ENCODE data around the gene ABL1. TPM values are rescaled to one million over a fixed set of nuclear protein-coding genes. Genes with fewer than 3 reads are reported as not detected.
"Not testable (repeated sequence)": the region's sequence is repeated elsewhere in the genome, so short reads cannot be mapped to it uniquely, and the experiment has no call there.

Gene ABL1
- total RNA-seq, 1 experiment from 2014 or later, result 67.5 TPM

GRCh38 chr9:130845901-130846481 lies 10.9 kb downstream of the ABL1 start:
- no peak for TF ChIP-seq CTCF (IDR thresholded peaks at IDR 0.05; ENCODE audit: unreplicated experiment)
- peak overlapping the region; percentile 59 for H3K4me3 Mint-ChIP-seq (ENCODE audit: unreplicated experiment)
- H3K9me3 Mint-ChIP-seq (ENCODE audit: unreplicated experiment), result no peaks in the 10 kb centered on the region
- POLR2A ChIA-PET, result interaction anchor here (0.7 to 3.1 kb wide), 21 partner anchors 9 to 159 kb away, joined by 3 to 77 read pairs (median 4); partner anchors contain the start of genes ABL1 and EXOSC2
- DNase-seq (ENCODE audit: unreplicated experiment), result peak; percentile 52
- H3K27ac Mint-ChIP-seq (ENCODE audit: low read depth, unreplicated experiment), result peak overlapping the region; percentile 90
- CTCF ChIA-PET, result interaction anchor here (0.6 to 3.1 kb wide), 8 partner anchors 20 to 945 kb away, joined by 3 to 17 read pairs (median 3); no protein-coding TSS in a partner anchor
- intact Hi-C loops (cut with micrococcal nuclease), result no loop called here
- H3K4me1 Mint-ChIP-seq (ENCODE audit: insufficient read depth, unreplicated experiment), result peaks cover 63% of the 10 kb centered on the region
- H3K27me3 Mint-ChIP-seq (ENCODE audit: insufficient read depth, unreplicated experiment), result no peaks in the 10 kb centered on the region
- H3K36me3 Mint-ChIP-seq (ENCODE audit: insufficient read depth, unreplicated experiment), result peaks cover 24% of the 10 kb centered on the region
- no TSS peak for BruUV-seq (replicated peaks)

- peak overlapping the region; percentile 59 for H3K4me3 Mint-ChIP-seq (ENCODE audit: unreplicated experiment)
- TSS peak; percentile 40 for BruUV-seq (replicated peaks)
- peak overlapping the region; percentile 90 for H3K27ac Mint-ChIP-seq (ENCODE audit: low read depth, unreplicated experiment)
- peaks cover 62% of the 10 kb centered on the region for H3K4me1 Mint-ChIP-seq (ENCODE audit: insufficient read depth, unreplicated experiment)
- CTCF ChIA-PET, result interaction anchor here (0.6 to 3.1 kb wide), 9 partner anchors 19 to 946 kb away, joined by 3 to 17 read pairs (median 3); no protein-coding TSS in a partner anchor
- peaks cover 30% of the 10 kb centered on the region for H3K36me3 Mint-ChIP-seq (ENCODE audit: insufficient read depth, unreplicated experiment)
- POLR2A ChIA-PET, result interaction anchor here (0.6 to 3.1 kb wide), 18 partner anchors 9 to 160 kb away, joined by 3 to 77 read pairs (median 4); partner anchors contain the start of gene ABL1
- H3K9me3 Mint-ChIP-seq (ENCODE audit: unreplicated experiment), result no peaks in the 10 kb centered on the region
- DNase-seq (ENCODE audit: unreplicated experiment), result peak; percentile 84
- H3K27me3 Mint-ChIP-seq (ENCODE audit: insufficient read depth, unreplicated experiment), result no peaks in the 10 kb centered on the region
- intact Hi-C loops (cut with micrococcal nuclease), result loop anchor here (1.0 kb wide), 2 partner anchors 9 to 65 kb away; no protein-coding TSS in a partner anchor
- no peak for TF ChIP-seq CTCF (IDR thresholded peaks at IDR 0.05; ENCODE audit: unreplicated experiment)
Observed at GRCh38 chr9:130846487-130847305, 11.6 kb downstream of the ABL1 start.

- H3K9me3 Mint-ChIP-seq (ENCODE audit: unreplicated experiment), result no peaks in the 10 kb centered on the region
- POLR2A ChIA-PET, result interaction anchor here (0.6 to 3.1 kb wide), 7 partner anchors 10 to 76 kb away, joined by 3 to 77 read pairs (median 9); partner anchors contain the start of gene ABL1
Observed at GRCh38 chr9:130847306-130848217, 12.5 kb downstream of the ABL1 start.

GRCh38 chr9:130848514-130848913 lies 13.5 kb downstream of the ABL1 start:
- CTCF ChIA-PET, result interaction anchor here (0.6 to 0.8 kb wide), 4 partner anchors 82 to 562 kb away, joined by 3 to 9 read pairs (median 3); no protein-coding TSS in a partner anchor
- H3K9me3 Mint-ChIP-seq (ENCODE audit: unreplicated experiment); H3K27ac Mint-ChIP-seq (ENCODE audit: low read depth, unreplicated experiment); POLR2A ChIA-PET; BruUV-seq (replicated peaks); DNase-seq (ENCODE audit: unreplicated experiment); intact Hi-C loops (cut with micrococcal nuclease); H3K4me3 Mint-ChIP-seq (ENCODE audit: unreplicated experiment); H3K27me3 Mint-ChIP-seq (ENCODE audit: insufficient read depth, unreplicated experiment): not testable (repeated sequence)
- Mint-ChIP-seq H3K4me1 (ENCODE audit: insufficient read depth, unreplicated experiment) (peaks cover 45% of the 10 kb centered on the region), H3K36me3 (ENCODE audit: insufficient read depth, unreplicated experiment) (peaks cover 43% of the 10 kb centered on the region)

More at GRCh38 chr9:130847306-130848217, 12.5 kb downstream of the ABL1 start:
- BruUV-seq (replicated peaks), result no TSS peak
- H3K27ac Mint-ChIP-seq (ENCODE audit: low read depth, unreplicated experiment), result peak overlapping the region; percentile 90
- peaks cover 53% of the 10 kb centered on the region for H3K4me1 Mint-ChIP-seq (ENCODE audit: insufficient read depth, unreplicated experiment)
- intact Hi-C loops (cut with micrococcal nuclease), result loop anchor here (1.0 kb wide), 2 partner anchors 10 to 66 kb away; no protein-coding TSS in a partner anchor
- peak overlapping the region; percentile 59 for H3K4me3 Mint-ChIP-seq (ENCODE audit: unreplicated experiment)
- no peaks in the 10 kb centered on the region for H3K27me3 Mint-ChIP-seq (ENCODE audit: insufficient read depth, unreplicated experiment)
- peak; percentile 98 for DNase-seq (ENCODE audit: unreplicated experiment)
- peaks cover 38% of the 10 kb centered on the region for H3K36me3 Mint-ChIP-seq (ENCODE audit: insufficient read depth, unreplicated experiment)
- no peak for TF ChIP-seq CTCF (IDR thresholded peaks at IDR 0.05; ENCODE audit: unreplicated experiment)
- CTCF ChIA-PET, result interaction anchor here (0.6 to 3.1 kb wide), 4 partner anchors 18 to 563 kb away, joined by 3 to 17 read pairs (median 4); no protein-coding TSS in a partner anchor
